OCI-LY1 (cell line): ENCODE measurements around the gene ATXN7L1.

Source experiments
- CTCF ChIP-seq: fragments of 200-600 bp; sonication (generic), shearing (Covaris generic); IDR thresholded peaks from 2 replicates; pipeline ENCODE4 v1.5.1; 2017; ENCODE audit warnings: mild to moderate bottlenecking, antibody characterized with exemption, low read length, moderate library complexity, mixed read lengths
- EZH2 ChIP-seq: fragments of 200-600 bp; sonication (generic), shearing (Covaris generic); IDR thresholded peaks from 2 replicates; pipeline ENCODE4 v1.8.0; 2017; ENCODE audit warnings: borderline replicate concordance, mixed run types, mild to moderate bottlenecking, antibody characterized with exemption, low read length, moderate library complexity, mixed read lengths

GRCh38 chr7:105876964-105877601 is 684 bp upstream of the ATXN7L1 start:
- TF ChIP-seq CTCF (no peak), EZH2 (no peak)
